HG02678 (cell line): Measurements from ENCODE around the gene EME2.

Experiments
- ATAC-seq: cut with Tn5 transposase; IDR thresholded peaks from one replicate; pipeline ENCODE4 v1.9.1; 2021; ENCODE audit warnings: mild to moderate bottlenecking, moderate library complexity; ENCODE audit not compliant: unreplicated experiment

EME2 gene

GRCh38 chr16:1777375-1778199 is 5.0 kb downstream of the EME2 start:
- ATAC-seq, result no peak

- no peak for ATAC-seq
Measured at GRCh38 chr16:1778200-1779179, 5.9 kb downstream of the EME2 start.

GRCh38 chr16:1779234-1779701 is 6.7 kb downstream of the EME2 start:
- ATAC-seq, result no peak

DNA sequence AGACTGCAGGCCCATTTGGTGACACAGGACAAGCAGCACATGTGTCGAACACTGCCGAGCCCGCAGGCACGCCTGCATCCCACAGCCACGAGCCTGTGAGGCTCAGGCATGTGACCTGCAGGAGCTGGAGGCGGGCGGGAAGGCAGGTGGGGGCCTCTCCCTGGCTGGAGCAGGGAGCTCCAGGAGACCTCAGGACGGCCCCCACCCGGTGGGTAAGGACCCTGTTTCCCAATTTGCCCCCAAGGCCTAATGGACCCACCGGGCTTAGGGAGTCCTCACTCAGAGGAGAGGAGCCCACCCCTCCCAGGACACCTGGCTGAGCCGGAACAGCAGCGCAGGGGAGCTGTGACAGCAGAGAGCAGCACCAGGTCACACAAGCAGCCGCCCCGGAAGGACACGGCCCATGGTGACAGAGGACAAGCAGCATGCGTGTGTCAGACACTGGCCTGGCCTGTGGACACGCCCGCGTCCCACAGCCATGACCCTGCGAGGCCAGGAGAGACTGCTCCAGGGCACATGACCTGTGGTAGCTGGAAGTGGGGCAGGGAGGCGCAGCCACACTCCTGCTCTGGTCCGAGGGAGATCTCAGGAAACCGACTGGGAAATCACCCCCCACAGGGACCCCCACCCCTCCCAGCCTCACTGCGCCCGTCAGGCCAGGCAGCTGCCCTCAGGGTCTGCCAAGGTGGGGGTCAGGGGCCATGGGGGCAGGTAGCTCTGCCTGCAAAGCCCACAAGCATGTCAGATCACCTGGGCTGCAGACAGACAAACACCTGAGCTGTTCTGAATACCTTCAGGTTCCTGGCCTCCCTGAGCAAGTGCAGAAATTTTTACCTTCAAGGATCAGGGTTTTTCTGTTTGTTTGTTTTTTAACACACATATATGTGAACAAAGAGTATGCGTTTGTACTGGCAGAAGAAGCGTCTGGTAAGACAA is 7.4 kb downstream of the EME2 start:
- ATAC-seq, result no peak

DNA sequence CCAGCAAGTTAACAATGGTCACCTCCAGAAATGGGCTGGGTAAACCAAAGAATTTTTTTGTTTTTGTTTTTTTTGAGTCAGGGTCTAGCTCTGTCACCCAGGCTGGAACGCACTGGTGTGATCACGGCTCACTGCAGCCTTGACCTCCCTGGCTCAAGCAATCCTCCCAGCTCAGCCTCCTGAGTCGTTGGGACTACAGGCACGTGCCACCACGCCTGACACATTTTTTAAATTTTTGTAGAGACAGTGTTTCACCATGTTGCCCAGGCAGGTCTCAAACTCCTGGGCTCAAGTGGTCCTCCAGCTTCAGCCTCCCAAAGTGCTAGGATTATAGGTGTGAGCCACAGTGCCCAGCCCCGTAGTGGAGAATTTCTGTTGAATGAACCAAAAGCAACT is 8.1 kb downstream of the EME2 start:
- ATAC-seq, result no peak

GRCh38 chr16:1781254-1781653 is 8.6 kb downstream of the EME2 start:
- ATAC-seq, result no peak

DNA sequence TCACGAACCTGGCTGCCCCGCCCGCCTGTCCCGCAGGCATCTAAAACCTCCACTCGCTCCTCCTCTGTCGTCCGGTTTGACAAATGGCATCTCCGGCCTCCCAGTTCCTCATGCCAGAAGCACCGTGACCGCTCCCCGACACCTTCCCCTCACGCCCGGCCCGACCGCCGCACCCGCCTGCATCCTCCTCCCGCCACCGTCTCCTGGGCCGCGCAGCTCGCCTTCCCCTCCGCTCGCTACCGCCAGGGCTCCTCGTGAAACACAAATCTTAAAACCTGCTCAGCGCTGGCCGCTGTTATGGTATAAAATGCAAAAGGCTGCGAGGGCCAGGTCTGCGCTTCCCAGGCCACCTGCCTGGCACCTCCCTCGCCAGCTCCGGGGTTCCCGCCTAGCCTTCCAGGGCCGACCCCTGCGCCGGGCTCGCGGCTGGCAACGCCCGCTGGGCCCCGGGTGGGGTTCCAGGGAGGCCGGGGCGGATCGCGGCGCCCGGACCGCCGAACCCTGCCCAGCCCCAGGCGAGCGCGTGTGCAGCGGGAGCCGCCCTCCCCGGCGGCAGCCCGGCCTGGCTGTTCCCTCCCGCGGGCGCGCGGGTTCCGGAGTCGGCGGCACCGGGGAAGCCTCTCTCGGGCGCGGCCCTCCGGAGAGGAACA is 9.3 kb downstream of the EME2 start:
- peak; percentile 2 for ATAC-seq

DNA sequence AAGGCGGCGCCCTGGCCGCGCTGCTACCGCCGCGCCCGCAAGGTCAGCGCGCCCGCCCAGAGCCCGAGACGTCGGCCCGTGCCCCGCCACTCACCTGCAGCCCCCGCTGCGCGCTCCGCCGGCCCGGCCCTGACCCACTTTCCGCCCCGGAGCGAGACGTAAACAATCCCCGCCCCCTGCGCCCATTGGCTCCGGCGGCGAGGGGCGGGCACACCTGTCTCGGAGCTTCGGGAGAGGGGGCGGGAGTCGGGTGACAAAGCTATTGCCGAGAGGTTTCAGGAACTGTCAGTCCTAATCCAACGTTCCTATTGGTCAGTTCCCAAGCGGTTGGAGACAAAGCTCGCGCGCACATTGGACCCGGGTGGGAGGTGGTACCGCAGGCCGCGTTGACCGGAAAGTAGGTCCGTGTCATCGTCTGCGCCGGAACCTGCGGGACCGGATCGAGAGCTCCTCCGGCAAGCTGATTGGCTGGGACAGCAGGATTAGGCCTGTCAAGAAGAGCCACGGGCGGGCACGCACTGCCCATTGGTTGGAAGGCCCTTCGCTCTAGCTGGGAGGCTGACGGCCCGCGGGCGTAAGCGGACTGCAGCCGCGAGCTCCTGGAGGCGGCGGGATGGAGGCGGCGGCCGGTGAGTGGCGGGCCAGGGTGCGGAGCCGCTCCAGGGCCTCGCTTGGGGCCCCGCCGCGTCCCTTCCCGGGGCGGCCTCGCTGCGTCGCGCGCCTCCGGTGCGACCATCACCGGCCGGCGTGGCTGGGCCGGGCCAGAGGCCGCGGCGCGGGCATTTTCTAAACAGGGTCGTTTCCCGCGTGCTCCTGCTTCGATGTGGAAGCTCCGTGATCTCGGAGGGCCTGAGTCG is 10.0 kb downstream of the EME2 start, which contains the start of the genes NUBP2 and SPSB3:
Gene NUBP2, plus strand, starts transcription at position 553 of the 857 bp plus-strand sequence. Its CDS starts 61 bp downstream, at position 614.
Gene SPSB3, minus strand, starts transcription at position 164 of the 857 bp plus-strand sequence. CDS start 1,088 bp downstream, outside the sequence.
- ATAC-seq, result peak; percentile 86

DNA sequence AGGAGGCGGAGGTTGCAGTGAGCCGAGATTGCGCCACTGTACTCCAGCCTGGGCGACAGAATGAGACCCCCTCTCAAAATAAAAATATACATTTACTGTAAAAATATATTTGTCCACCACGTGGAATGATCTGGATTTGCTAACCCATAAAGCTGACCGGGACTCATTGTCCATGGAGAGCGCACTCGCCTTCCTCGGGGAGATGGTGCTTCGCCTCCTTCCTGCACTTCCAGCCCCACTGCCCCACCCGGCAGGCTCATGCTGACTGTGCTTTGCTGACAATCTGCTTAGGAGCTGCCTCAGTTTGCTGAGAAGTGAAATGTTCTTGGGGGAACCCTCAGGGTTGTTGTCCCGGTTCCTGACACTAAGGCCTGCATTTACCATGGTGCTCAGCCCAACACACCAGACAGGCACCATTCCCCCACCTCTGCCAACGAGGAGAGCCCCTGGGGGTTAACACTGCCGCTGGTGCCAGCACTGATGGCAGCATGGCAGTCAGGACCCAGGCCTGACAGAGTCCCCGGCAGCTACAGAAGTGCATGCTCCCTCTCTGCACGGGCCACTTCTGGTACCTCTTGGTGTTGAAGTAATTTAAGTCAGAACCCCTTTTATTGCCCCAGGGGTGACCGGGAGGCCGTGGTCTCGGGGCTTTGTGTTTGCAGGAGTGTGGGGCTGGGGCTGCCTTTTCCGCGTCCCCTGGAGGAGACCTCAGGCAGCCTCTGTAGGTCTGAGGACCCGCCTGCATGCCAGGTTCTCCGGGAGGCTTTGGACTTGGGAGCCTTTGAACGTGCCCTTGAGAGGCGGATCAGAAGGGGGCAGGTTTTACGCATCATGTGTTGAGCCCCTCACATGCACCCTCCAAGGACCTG is 12.6 kb downstream of the EME2 start:
- ATAC-seq, result no peak

- ATAC-seq, result no peak
Measured at GRCh38 chr16:1785846-1786170, 13.2 kb downstream of the EME2 start.

DNA sequence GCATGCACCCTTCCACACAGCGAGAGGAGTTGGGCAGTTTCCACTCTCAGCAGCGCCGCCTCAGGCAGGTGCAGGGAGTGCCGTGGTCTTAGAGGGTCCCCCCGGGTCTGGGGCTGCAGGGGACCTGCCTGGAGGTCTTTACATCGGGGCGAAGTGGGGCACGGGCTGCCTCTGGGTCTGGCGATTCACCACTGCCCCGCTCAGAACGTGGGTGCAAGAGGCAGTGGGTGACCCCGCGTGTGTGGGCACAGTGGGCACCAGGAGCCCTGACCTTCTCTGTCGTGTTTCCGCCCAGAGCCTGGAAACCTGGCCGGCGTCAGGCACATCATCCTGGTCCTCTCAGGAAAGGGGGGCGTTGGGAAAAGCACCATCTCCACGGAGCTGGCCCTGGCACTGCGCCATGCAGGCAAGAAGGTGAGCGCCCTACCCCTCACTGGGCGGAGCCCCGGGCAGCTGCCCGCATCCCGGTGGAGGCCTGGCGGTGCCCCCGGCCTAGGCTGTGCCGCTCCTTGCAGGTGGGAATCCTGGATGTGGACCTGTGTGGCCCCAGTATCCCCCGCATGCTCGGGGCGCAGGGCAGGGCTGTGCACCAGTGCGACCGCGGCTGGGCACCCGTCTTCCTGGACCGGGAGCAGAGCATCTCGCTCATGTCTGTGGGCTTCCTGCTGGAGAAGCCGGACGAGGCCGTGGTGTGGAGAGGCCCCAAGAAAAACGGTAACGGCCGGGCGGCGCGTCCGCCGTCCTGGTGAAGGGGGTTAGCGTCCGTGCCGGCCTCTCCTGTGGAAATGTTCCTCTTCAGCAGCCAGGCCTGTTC is 13.8 kb downstream of the EME2 start:
- no peak for ATAC-seq

DNA sequence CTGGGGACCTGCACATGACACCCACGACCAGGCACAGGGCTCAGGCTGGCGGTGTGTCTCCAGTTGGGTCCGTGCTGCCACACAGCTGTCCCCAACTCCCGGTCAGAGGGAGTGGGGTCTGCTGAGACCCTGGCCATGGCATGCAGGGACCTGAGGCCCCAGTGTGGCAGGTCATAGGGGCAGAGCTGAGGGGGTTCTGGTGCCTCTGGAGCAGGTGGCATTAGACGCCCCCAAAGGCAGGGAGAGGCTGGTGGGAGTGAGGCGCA is 14.4 kb downstream of the EME2 start:
- ATAC-seq, result no peak

DNA sequence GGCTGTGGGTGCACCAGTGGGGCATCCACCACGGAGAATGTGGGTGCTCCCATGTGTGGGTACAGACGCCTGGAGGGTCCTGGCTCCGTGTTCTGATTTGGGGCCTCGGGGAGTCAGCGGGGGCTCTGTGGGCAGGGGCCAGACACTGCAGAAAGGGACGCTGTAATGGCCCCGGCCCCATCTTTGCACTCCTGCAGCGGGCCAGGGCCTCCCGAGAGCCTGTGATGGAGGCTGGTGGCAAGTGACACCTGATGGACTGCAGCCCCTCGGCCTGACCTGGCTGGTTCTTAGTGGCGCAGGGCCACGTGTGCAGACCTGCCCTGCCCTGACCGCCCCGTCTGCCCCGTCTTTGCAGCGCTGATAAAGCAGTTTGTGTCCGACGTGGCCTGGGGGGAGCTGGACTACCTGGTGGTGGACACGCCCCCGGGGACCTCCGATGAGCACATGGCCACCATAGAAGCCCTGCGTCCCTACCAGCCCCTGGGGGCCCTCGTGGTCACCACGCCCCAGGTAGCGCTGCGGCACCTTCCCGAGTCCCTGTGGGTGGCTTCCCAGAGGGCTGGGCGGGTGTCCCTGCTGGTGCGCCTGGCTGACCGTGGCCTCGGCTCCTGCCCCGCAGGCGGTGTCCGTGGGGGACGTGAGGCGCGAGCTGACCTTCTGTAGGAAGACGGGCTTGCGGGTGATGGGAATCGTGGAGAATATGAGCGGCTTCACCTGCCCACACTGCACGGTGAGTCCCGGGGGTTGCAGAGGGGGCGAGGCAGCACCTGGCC is 14.9 kb downstream of the EME2 start:
- ATAC-seq, result no peak

- ATAC-seq, result no peak
Measured at GRCh38 chr16:1788095-1788707, 15.6 kb downstream of the EME2 start.

GRCh38 chr16:1788708-1789100 is 16.1 kb downstream of the EME2 start:
- ATAC-seq, result no peak

DNA sequence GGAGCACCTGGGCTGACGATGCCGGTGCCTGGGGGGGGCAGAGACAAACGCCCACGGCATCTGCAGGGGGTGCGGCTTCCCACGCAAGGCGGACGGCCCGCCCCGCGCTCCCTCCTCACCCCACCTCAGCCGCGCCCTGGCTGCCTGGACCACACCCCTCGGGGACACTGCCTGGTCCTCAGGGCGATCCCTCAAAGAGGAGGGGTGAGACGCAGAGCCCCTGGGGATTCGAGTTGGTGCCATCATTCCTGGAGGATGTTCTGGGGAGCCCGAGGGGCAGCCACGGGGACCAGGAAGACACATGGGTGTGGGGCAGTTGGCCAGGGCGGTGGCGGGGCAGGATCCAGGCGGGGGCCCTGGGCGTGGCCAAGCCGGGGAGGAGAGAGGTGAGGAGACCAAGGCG is 17.0 kb downstream of the EME2 start:
- ATAC-seq, result no peak
